B cell (primary cell): ENCODE results near the gene ZNF750.

Experiments
- EZH2 ChIP-seq: IDR thresholded peaks from 2 replicates; pipeline ENCODE4 v1.6.1; 2012; ENCODE audit warnings: borderline replicate concordance, low read depth, mild to moderate bottlenecking, moderate library complexity, low read length; ENCODE audit not compliant: insufficient read depth, poor library complexity, severe bottlenecking
- TF ChIP-seq, protein P1 (sequence below): fragments of 200-600 bp; IDR thresholded peaks from one replicate; pipeline ENCODE4 v1.8.0; 2022; ENCODE audit warnings: antibody characterized with exemption, mild to moderate bottlenecking

- TF ChIP-seq, protein P1, sequence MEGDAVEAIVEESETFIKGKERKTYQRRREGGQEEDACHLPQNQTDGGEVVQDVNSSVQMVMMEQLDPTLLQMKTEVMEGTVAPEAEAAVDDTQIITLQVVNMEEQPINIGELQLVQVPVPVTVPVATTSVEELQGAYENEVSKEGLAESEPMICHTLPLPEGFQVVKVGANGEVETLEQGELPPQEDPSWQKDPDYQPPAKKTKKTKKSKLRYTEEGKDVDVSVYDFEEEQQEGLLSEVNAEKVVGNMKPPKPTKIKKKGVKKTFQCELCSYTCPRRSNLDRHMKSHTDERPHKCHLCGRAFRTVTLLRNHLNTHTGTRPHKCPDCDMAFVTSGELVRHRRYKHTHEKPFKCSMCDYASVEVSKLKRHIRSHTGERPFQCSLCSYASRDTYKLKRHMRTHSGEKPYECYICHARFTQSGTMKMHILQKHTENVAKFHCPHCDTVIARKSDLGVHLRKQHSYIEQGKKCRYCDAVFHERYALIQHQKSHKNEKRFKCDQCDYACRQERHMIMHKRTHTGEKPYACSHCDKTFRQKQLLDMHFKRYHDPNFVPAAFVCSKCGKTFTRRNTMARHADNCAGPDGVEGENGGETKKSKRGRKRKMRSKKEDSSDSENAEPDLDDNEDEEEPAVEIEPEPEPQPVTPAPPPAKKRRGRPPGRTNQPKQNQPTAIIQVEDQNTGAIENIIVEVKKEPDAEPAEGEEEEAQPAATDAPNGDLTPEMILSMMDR = peak; percentile 99
- TF ChIP-seq EZH2 = no peak
Observed at GRCh38 chr17:82781894-82782274, 57.9 kb downstream of the ZNF750 start.
